HCT116 (cell line): ENCODE data around the gene GALNT18. TPM values are rescaled to one million over a fixed set of nuclear protein-coding genes. Genes with fewer than 3 reads are reported as not detected.

Experiments
- ATAC-seq: fragments of 200-7000 bp; cut with Tn5 transposase; 2 replicates; pipeline ENCODE4 v1.9.1; 2020; ENCODE audit warnings: mild to moderate bottlenecking, moderate library complexity
- BruUV-seq: library from RNA; stranded (reverse); fragments of 400-500 nt; replicated peaks from 2 replicates; lab custom pipeline; 2021; lab: Mats Ljungman, UMichigan
- CTCF ChIA-PET: fragments of 300-600 bp; sonication (Branson Sonifier 250); formaldehyde crosslinking; loops from one replicate; lab custom pipeline; 2021; ENCODE audit warnings: antibody characterized with exemption; lab: Charles Lee
- POLR2A ChIA-PET: fragments of 300-600, 350-600 bp; sonication (Branson Sonifier 250); formaldehyde crosslinking; loops from one replicate; lab custom pipeline; 2021; ENCODE audit warnings: antibody characterized with exemption; lab: Charles Lee
- RAD21 ChIA-PET, 2 experiments: fragments of 300-600 bp; sonication (Branson Sonifier 250); formaldehyde crosslinking; loops; one replicate each; lab custom pipeline; 2023; ENCODE audit warnings: low total read pairs in 2 of 2; ENCODE audit not compliant: uncharacterized antibody in 2 of 2, unreplicated experiment in 2 of 2, low non-redundant PET in 1 of 2; lab: Charles Lee
- DNase-seq: peaks from one replicate; pipeline ENCODE4 v3.0.0-alpha.2; 2010; ENCODE audit warnings: low read depth, low spot score
- H2AFZ ChIP-seq: fragments of 200-600 bp; shearing (Covaris generic), sonication (generic); 2 replicates; pipeline ENCODE4 v1.6.1; 2017; ENCODE audit warnings: low read depth, mixed run types, mixed read lengths, antibody characterized with exemption, low read length; ENCODE audit not compliant: poor library complexity, severe bottlenecking
- H3K27ac ChIP-seq: 2 replicates; pipeline ENCODE4 v1.5.1; 2012; ENCODE audit warnings: low read depth, low read length
- H3K27me3 ChIP-seq: fragments of 200-600 bp; sonication (generic); 2 replicates; pipeline ENCODE4 v1.6.1; 2016; ENCODE audit warnings: mixed run types, low read length, mixed read lengths; ENCODE audit not compliant: insufficient read depth
- H3K36me3 ChIP-seq, 2 experiments: fragments of 200-500 bp in 1 of 2; fragments of 200-600 bp in 1 of 2; sonication (Bioruptor generic) in 1 of 2; sonication (generic) in 1 of 2; 2 replicates each; pipeline versions ENCODE4 v1.5.1 to v1.6.1; 2014 to 2016; ENCODE audit warnings: low read length in 2 of 2, inconsistent platforms in 1 of 2, mixed read lengths in 1 of 2, mixed run types in 1 of 2; ENCODE audit not compliant: insufficient read depth in 2 of 2, control insufficient read depth in 1 of 2
- H3K4me1 ChIP-seq, 2 experiments: fragments of 200-600 bp in 1 of 2; sonication (generic) in 1 of 2; 2 replicates each; pipeline versions ENCODE4 v1.5.1 to v1.6.1; 2012 to 2017; ENCODE audit warnings: low read length in 2 of 2, inconsistent platforms in 1 of 2, mild to moderate bottlenecking in 1 of 2, mixed read lengths in 1 of 2, mixed run types in 1 of 2, moderate library complexity in 1 of 2; ENCODE audit not compliant: insufficient read depth in 2 of 2, control insufficient read depth in 1 of 2
- H3K4me2 ChIP-seq: fragments of 200-600 bp; sonication (generic); 2 replicates; pipeline ENCODE4 v1.6.1; 2017; ENCODE audit warnings: mixed run types, low read length, mixed read lengths
- H3K4me3 ChIP-seq, 2 experiments: fragments of 200-600 bp in 1 of 2; sonication (generic) in 1 of 2; replicated peaks in 1 of 2; 2 replicates each; pipeline ENCODE4 v1.5.1; 2011 to 2016; ENCODE audit warnings: low read length in 2 of 2, control low read depth in 1 of 2, low read depth in 1 of 2, mild to moderate bottlenecking in 1 of 2, mixed read lengths in 1 of 2, mixed run types in 1 of 2
- H3K79me2 ChIP-seq: fragments of 200-600 bp; sonication (generic); 2 replicates; pipeline ENCODE4 v1.6.1; 2017; ENCODE audit warnings: mild to moderate bottlenecking, mixed run types, low read length, moderate library complexity, mixed read lengths; ENCODE audit not compliant: insufficient read depth
- H3K9ac ChIP-seq: fragments of 200-600 bp; sonication (generic); 2 replicates; pipeline ENCODE4 v1.6.1; 2016; ENCODE audit warnings: low read length, mixed read lengths
- H3K9me2 ChIP-seq: fragments of 200-600 bp; sonication (generic), shearing (Covaris generic); 2 replicates; pipeline ENCODE4 v1.6.1; 2017; ENCODE audit warnings: mixed run types, mild to moderate bottlenecking, moderate library complexity; ENCODE audit not compliant: insufficient read depth
- H3K9me3 ChIP-seq, 2 experiments: fragments of 200-500 bp in 1 of 2; fragments of 200-600 bp in 1 of 2; sonication (Bioruptor generic) in 1 of 2; sonication (generic) in 1 of 2; 2 replicates each; pipeline ENCODE4 v1.6.1; 2014 to 2017; ENCODE audit warnings: low read length in 2 of 2, mixed read lengths in 2 of 2, inconsistent platforms in 1 of 2, low read depth in 1 of 2, mild to moderate bottlenecking in 1 of 2, mixed run types in 1 of 2, moderate library complexity in 1 of 2; ENCODE audit not compliant: control insufficient read depth in 1 of 2, insufficient read depth in 1 of 2
- H4K20me1 ChIP-seq: fragments of 200-600 bp; sonication (generic), shearing (Covaris generic); 2 replicates; pipeline ENCODE4 v1.6.1; 2017; ENCODE audit warnings: mixed run types, mild to moderate bottlenecking, moderate library complexity; ENCODE audit not compliant: insufficient read depth
- ATF3 ChIP-seq: IDR thresholded peaks from 2 replicates; pipeline ENCODE4 v1.6.1; 2012
- CTCF ChIP-seq, 3 experiments: fragments of 200-600 bp in 1 of 3; sonication (generic) in 1 of 3; IDR thresholded peaks in 2 of 3; conservative IDR thresholded peaks in 1 of 3; 2 replicates each; pipeline ENCODE4 v1.5.1; 2012 to 2017; ENCODE audit warnings: low read depth in 2 of 3, low read length in 2 of 3, antibody characterized with exemption in 1 of 3, borderline replicate concordance in 1 of 3, control low read depth in 1 of 3, mild to moderate bottlenecking in 1 of 3, mixed read lengths in 1 of 3, mixed run types in 1 of 3, moderate library complexity in 1 of 3; ENCODE audit not compliant: insufficient read depth in 1 of 3
- EGR1 ChIP-seq: IDR thresholded peaks from 2 replicates; pipeline ENCODE4 v1.6.1; 2012; ENCODE audit warnings: low read depth
- ELF1 ChIP-seq: IDR thresholded peaks from 2 replicates; pipeline ENCODE4 v1.6.1; 2012; ENCODE audit warnings: low read depth, borderline replicate concordance
- EZH2 ChIP-seq: fragments of 200-600 bp; sonication (generic); IDR thresholded peaks from 2 replicates; pipeline ENCODE4 v1.6.1; 2017; ENCODE audit warnings: antibody characterized with exemption, mixed run types
- JUND ChIP-seq: IDR thresholded peaks from 2 replicates; pipeline ENCODE4 v1.6.1; 2012
- MAX ChIP-seq: IDR thresholded peaks from 2 replicates; pipeline ENCODE4 v1.6.1; 2012
- POLR2A ChIP-seq: IDR thresholded peaks from 2 replicates; pipeline ENCODE4 v1.7.0; 2011; ENCODE audit warnings: borderline replicate concordance; ENCODE audit not compliant: insufficient read depth, insufficient read length; ENCODE audit errors: extremely low read depth
- RAD21 ChIP-seq: IDR thresholded peaks from 2 replicates; pipeline ENCODE4 v1.6.1; 2012; ENCODE audit warnings: low read depth, mild to moderate bottlenecking
- REST ChIP-seq: IDR thresholded peaks from 2 replicates; pipeline ENCODE4 v1.6.1; 2012; ENCODE audit warnings: low read depth
- SIN3A ChIP-seq: IDR thresholded peaks from 2 replicates; pipeline ENCODE4 v1.6.1; 2012; ENCODE audit warnings: low read depth
- SP1 ChIP-seq: IDR thresholded peaks from 2 replicates; pipeline ENCODE4 v1.6.1; 2012; ENCODE audit warnings: low read depth
- ZBTB33 ChIP-seq: IDR thresholded peaks from 2 replicates; pipeline ENCODE4 v1.6.1; 2011; ENCODE audit warnings: mild to moderate bottlenecking, low read length, moderate library complexity; ENCODE audit not compliant: insufficient replicate concordance; ENCODE audit errors: extremely low read depth
- ZFX ChIP-seq: fragments of 450-650 bp; IDR thresholded peaks from 2 replicates; pipeline ENCODE4 v1.6.1; 2017
- intact Hi-C: fragments of 100-400 bp; cut with micrococcal nuclease; formaldehyde crosslinking; loops from 2 replicates; pipeline ENCODE4 v1.10.0; 2022
- total RNA-seq: library from RNA; stranded (reverse); gene quantifications from one replicate; pipeline ENCODE4 v1.2.1, GENCODE V29; 2021; ENCODE audit not compliant: unreplicated experiment

GALNT18 gene
- total RNA-seq, 1 experiment from 2014 or later: 19.9 TPM

GRCh38 chr11:11279956-11280689, 341.7 kb downstream of the GALNT18 start (continued):
- TF ChIP-seq CTCF (IDR thresholded peaks at IDR 0.05 in 2 of 3, conservative IDR thresholded peaks at IDR 0.05 in 1 of 3; ENCODE audit: borderline replicate concordance in 1 of 3, insufficient read depth in 1 of 3, low read depth in 2 of 3, low read length in 2 of 3): no peak
- no peak for TF ChIP-seq POLR2A

DNA sequence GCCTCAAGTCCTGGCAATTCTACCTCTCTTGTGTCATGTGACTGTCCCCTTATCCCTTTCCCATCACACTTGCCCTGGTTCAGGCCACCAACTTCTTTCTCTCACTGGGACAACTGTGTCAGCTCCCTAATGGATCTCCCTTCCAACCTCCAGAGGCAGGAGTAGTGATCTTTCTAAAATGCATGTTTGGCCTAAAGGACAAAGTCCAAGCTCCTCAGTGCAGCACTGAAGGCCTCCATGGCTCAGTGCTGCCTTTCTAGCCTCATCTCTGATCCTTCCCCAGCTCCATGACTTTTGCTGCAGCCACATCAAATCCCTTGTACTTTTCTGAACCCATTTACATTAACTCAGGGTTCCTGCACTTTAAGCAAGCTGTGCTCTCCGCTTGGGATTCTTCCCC, 349.6 kb downstream of the GALNT18 start:
- POLR2A ChIA-PET: no interaction called here
- RAD21 ChIA-PET: no interaction called here
- Histone ChIP-seq H3K79me2 (no peaks in the 10 kb centered on the region), H3K27ac (no peak overlapping the region), H3K4me2 (no peak overlapping the region), H3K4me3 (no peak overlapping the region), H4K20me1 (no peaks in the 10 kb centered on the region), H2AFZ (no peak overlapping the region), H3K36me3 (no peaks in the 10 kb centered on the region), H3K4me1 (peaks cover 0 to 7% of the 10 kb centered on the region in 2 experiments; a peak in 1 of 4 replicates), H3K9ac (no peak overlapping the region), H3K9me3 (no peaks in the 10 kb centered on the region), H3K9me2 (peaks cover 2% of the 10 kb centered on the region; the same call in 1 of the 2 replicates), H3K27me3 (no peaks in the 10 kb centered on the region)
- intact Hi-C loops: no loop called here
- DNase-seq (no peak), ATAC-seq (no peak)
- CTCF ChIA-PET: no interaction called here
- BruUV-seq: no TSS peak
- no peak for TF ChIP-seq JUND
- TF ChIP-seq POLR2A: no peak
- TF ChIP-seq SIN3A: no peak
- TF ChIP-seq ZBTB33: no peak
- TF ChIP-seq EZH2: no peak
- no peak for TF ChIP-seq MAX
- TF ChIP-seq ATF3: no peak
- no peak for TF ChIP-seq EGR1
- TF ChIP-seq REST: no peak
- no peak for TF ChIP-seq ZFX
- no peak for TF ChIP-seq RAD21
- no peak for TF ChIP-seq ELF1
- TF ChIP-seq SP1: no peak
